H9 (cell line): ENCODE results near the gene SLC34A2. TPM values are rescaled to one million over a fixed set of nuclear protein-coding genes. Genes with fewer than 3 reads are reported as not detected.

Source experiments
- DNase-seq: peaks from one replicate; pipeline ENCODE4 v3.0.0-alpha.2; 2017
- H2AFZ ChIP-seq: one replicate; pipeline ENCODE4 v1.6.1; 2013; ENCODE audit warnings: mild to moderate bottlenecking, low read length, control low read depth, moderate library complexity
- H2AK5ac ChIP-seq: 2 replicates; pipeline ENCODE4 v1.6.1; 2013; ENCODE audit warnings: low read length, control low read depth, mixed read lengths; ENCODE audit not compliant: insufficient read length
- H2BK120ac ChIP-seq: one replicate; pipeline ENCODE4 v1.6.1; 2013; ENCODE audit warnings: low read depth, mild to moderate bottlenecking, low read length, control low read depth, inconsistent platforms; ENCODE audit not compliant: poor library complexity, severe bottlenecking
- H2BK12ac ChIP-seq: 2 replicates; pipeline ENCODE4 v1.6.1; 2013; ENCODE audit warnings: low read length, control low read depth, mixed read lengths, low read depth; ENCODE audit not compliant: insufficient read length
- H2BK15ac ChIP-seq: 2 replicates; pipeline ENCODE4 v1.6.1; 2013; ENCODE audit warnings: low read depth, low read length, control low read depth
- H2BK20ac ChIP-seq: one replicate; pipeline ENCODE4 v1.6.1; 2013; ENCODE audit warnings: low read depth, mild to moderate bottlenecking, low read length, control low read depth, inconsistent platforms; ENCODE audit not compliant: poor library complexity, severe bottlenecking
- H2BK5ac ChIP-seq: 2 replicates; pipeline ENCODE4 v1.6.1; 2013; ENCODE audit warnings: low read length, control low read depth, mixed read lengths; ENCODE audit not compliant: insufficient read length
- H3K14ac ChIP-seq: 2 replicates; pipeline ENCODE4 v1.6.1; 2013; ENCODE audit warnings: low read length, control low read depth; ENCODE audit not compliant: insufficient read depth
- H3K18ac ChIP-seq: 2 replicates; pipeline ENCODE4 v1.6.1; 2013; ENCODE audit warnings: low read depth, mild to moderate bottlenecking, mixed read lengths, low read length, control low read depth; ENCODE audit not compliant: insufficient read length
- H3K23ac ChIP-seq: 2 replicates; pipeline ENCODE4 v1.6.1; 2013; ENCODE audit warnings: low read length, control low read depth, mixed read lengths, low read depth; ENCODE audit not compliant: insufficient read length
- H3K23me2 ChIP-seq: 2 replicates; pipeline ENCODE4 v1.6.1; 2013; ENCODE audit warnings: low read depth, mild to moderate bottlenecking, mixed read lengths, low read length, control low read depth; ENCODE audit not compliant: insufficient read length, poor library complexity, severe bottlenecking
- H3K27ac ChIP-seq: 2 replicates; pipeline ENCODE4 v1.5.1; 2013; ENCODE audit warnings: low read length, control low read depth, mixed read lengths, low read depth; ENCODE audit not compliant: insufficient read length
- H3K27me3 ChIP-seq: 2 replicates; pipeline ENCODE4 v1.6.1; 2013; ENCODE audit warnings: low read length, control low read depth, inconsistent platforms; ENCODE audit not compliant: insufficient read depth
- H3K4ac ChIP-seq: 2 replicates; pipeline ENCODE4 v1.6.1; 2013; ENCODE audit warnings: low read depth, mild to moderate bottlenecking, control low read depth, inconsistent platforms, low read length, moderate library complexity
- H3K4me1 ChIP-seq: 2 replicates; pipeline ENCODE4 v1.6.1; 2013; ENCODE audit warnings: low read length, control low read depth, inconsistent platforms; ENCODE audit not compliant: insufficient read depth
- H3K4me2 ChIP-seq: 2 replicates; pipeline ENCODE4 v1.6.1; 2013; ENCODE audit warnings: low read length, control low read depth, mixed read lengths; ENCODE audit not compliant: insufficient read length, insufficient read depth
- H3K56ac ChIP-seq: 2 replicates; pipeline ENCODE4 v1.6.1; 2013; ENCODE audit warnings: low read depth, mild to moderate bottlenecking, mixed read lengths, low read length, control low read depth; ENCODE audit not compliant: insufficient read length
- H3K79me1 ChIP-seq: 2 replicates; pipeline ENCODE4 v1.6.1; 2013; ENCODE audit warnings: low read depth, mild to moderate bottlenecking, moderate library complexity, low read length, control low read depth, inconsistent platforms; ENCODE audit not compliant: insufficient read depth, poor library complexity, severe bottlenecking
- H3K79me2 ChIP-seq: 2 replicates; pipeline ENCODE4 v1.6.1; 2013; ENCODE audit warnings: low read length, control low read depth, inconsistent platforms; ENCODE audit not compliant: insufficient read depth
- H3K9ac ChIP-seq: 2 replicates; pipeline ENCODE4 v1.6.1; 2013; ENCODE audit warnings: low read length, control low read depth, mixed read lengths; ENCODE audit not compliant: insufficient read length; ENCODE audit errors: extremely low read depth
- H3K9me3 ChIP-seq: one replicate; pipeline ENCODE4 v1.6.1; 2013; ENCODE audit warnings: low read depth, low read length, inconsistent platforms; ENCODE audit not compliant: control insufficient read depth
- H3T11ph ChIP-seq: one replicate; pipeline ENCODE4 v1.6.1; 2013; ENCODE audit warnings: mild to moderate bottlenecking, low read length, control low read depth, inconsistent platforms
- H4K20me1 ChIP-seq: one replicate; pipeline ENCODE4 v1.6.1; 2013; ENCODE audit not compliant: control insufficient read depth, insufficient read length, insufficient read depth
- H4K5ac ChIP-seq: 2 replicates; pipeline ENCODE4 v1.6.1; 2013; ENCODE audit warnings: low read depth, mild to moderate bottlenecking, mixed read lengths, low read length, control low read depth; ENCODE audit not compliant: insufficient read length
- H4K8ac ChIP-seq: replicated peaks from 2 replicates; pipeline ENCODE4 v1.6.1; 2013; ENCODE audit warnings: low read length, control low read depth, mixed read lengths, low read depth; ENCODE audit not compliant: insufficient read length
- H4K91ac ChIP-seq: 2 replicates; pipeline ENCODE4 v1.6.1; 2013; ENCODE audit warnings: low read depth, mild to moderate bottlenecking, moderate library complexity, mixed read lengths, low read length, control low read depth; ENCODE audit not compliant: insufficient read length
- H3K27ac Mint-ChIP-seq, 3 experiments: 2 replicates in 2 of 3; 3 replicates in 1 of 3; pipeline ENCODE4 v1.8.0; 2020 to 2021; ENCODE audit warnings: mixed read lengths in 3 of 3, mild to moderate bottlenecking in 1 of 3, moderate library complexity in 1 of 3
- H3K27me3 Mint-ChIP-seq: 2 replicates; pipeline ENCODE4 v1.8.0; 2021; ENCODE audit warnings: low read depth, mild to moderate bottlenecking, moderate library complexity, mixed read lengths
- H3K36me3 Mint-ChIP-seq, 3 experiments: 2 replicates in 2 of 3; 3 replicates in 1 of 3; pipeline ENCODE4 v1.8.0; 2020 to 2021; ENCODE audit warnings: low read depth in 3 of 3, mixed read lengths in 3 of 3; ENCODE audit not compliant: insufficient read depth in 1 of 3
- H3K4me1 Mint-ChIP-seq, 2 experiments: 2 replicates each; pipeline ENCODE4 v1.8.0; 2020; ENCODE audit warnings: mixed read lengths in 2 of 2
- H3K4me3 Mint-ChIP-seq, 2 experiments: 2 replicates in 1 of 2; 3 replicates in 1 of 2; pipeline ENCODE4 v1.8.0; 2020 to 2021; ENCODE audit warnings: mild to moderate bottlenecking in 2 of 2, mixed read lengths in 2 of 2, moderate library complexity in 1 of 2
- H3K9me3 Mint-ChIP-seq, 2 experiments: 2 replicates in 1 of 2; 3 replicates in 1 of 2; pipeline ENCODE4 v1.8.0; 2020; ENCODE audit warnings: mild to moderate bottlenecking in 2 of 2, mixed read lengths in 2 of 2, moderate library complexity in 1 of 2
- WGBS: extraction: QIAGEN DNeasy Blood & Tissue Kit; methylation state at CpG from one replicate; pipeline ENCODE4 v1.1.7; 2013; ENCODE audit warnings: missing lambda C conversion rate, low lambda C conversion rate, mixed read lengths; ENCODE audit not compliant: insufficient read length; ENCODE audit errors: extremely low coverage; 5-methylcytosine and 5-hydroxymethylcytosine counted together
- total RNA-seq: library from RNA; stranded (reverse); gene quantifications from 2 replicates; pipeline ENCODE4 v1.2.1, GENCODE V29; 2021
- TF ChIP-seq, protein P1 (sequence below): fragments of 200-600 bp; sonication (generic); conservative IDR thresholded peaks from 3 replicates; pipeline ENCODE4 v1.8.0; 2021; ENCODE audit warnings: antibody characterized with exemption, mild to moderate bottlenecking

The SLC34A2 gene
- total RNA-seq, 1 experiment from 2014 or later = 0.57 TPM

DNA sequence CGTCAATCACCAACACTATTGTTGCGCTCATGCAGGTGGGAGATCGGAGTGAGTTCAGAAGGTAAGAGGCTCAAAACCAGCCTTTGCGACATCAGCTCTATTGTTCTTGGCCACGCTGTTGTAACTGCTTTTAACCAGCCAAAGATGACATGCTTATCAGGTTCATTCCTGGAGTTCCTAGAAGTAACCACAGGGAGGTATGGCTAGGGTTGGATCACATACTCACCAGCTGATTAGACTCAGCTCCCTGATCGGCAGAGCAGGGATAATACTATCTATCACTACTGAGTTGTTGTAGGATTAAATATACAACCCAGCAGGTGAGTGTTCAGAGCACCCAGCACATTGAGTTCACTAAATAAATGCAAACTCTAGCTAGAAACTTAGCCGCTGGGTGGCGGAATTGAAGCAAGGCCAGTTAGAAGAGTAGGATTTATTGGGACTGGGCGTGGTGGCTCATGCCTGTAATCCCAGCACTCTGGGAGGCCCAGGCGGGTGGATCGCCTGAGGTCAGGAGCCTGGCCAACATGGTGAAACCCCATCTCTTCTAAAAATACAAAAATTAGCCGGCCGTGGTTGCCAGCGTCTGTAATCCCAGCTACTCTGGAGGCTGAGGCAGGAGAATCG is 12.4 kb downstream of the SLC34A2 start:
- Mint-ChIP-seq H3K27me3 (no peaks in the 10 kb centered on the region; the same call in none of the 2 replicates), H3K4me1 (peaks cover 17 to 22% of the 10 kb centered on the region in 2 experiments), H3K27ac (no peak overlapping the region), H3K9me3 (no peaks in the 10 kb centered on the region), H3K4me3 (no peak overlapping the region), H3K36me3 (no peaks in the 10 kb centered on the region; a peak in 1 of 7 replicates)
- no peak overlapping the region for H2BK120ac ChIP-seq
- no peak overlapping the region for H2AK5ac ChIP-seq
- H2BK12ac ChIP-seq = no peak overlapping the region
- no peaks in the 10 kb centered on the region for H3K27me3 ChIP-seq
- no peak overlapping the region for H4K91ac ChIP-seq
- H3K9ac ChIP-seq = no peak overlapping the region
- no peak overlapping the region for H3K56ac ChIP-seq
- H3K9me3 ChIP-seq = no peaks in the 10 kb centered on the region
- no peak overlapping the region for H3K14ac ChIP-seq
- DNase-seq = peak; percentile 53
- H4K20me1 ChIP-seq = no peaks in the 10 kb centered on the region
- no peak overlapping the region for H2BK5ac ChIP-seq
- no peak overlapping the region for H3K4me2 ChIP-seq
- no peaks in the 10 kb centered on the region; the same call in 1 of the 2 replicates for H3K4me1 ChIP-seq
- H3K23me2 ChIP-seq = no peaks in the 10 kb centered on the region
- no peak overlapping the region for H2BK15ac ChIP-seq
- H4K5ac ChIP-seq = no peak overlapping the region
- no peak overlapping the region for H3K27ac ChIP-seq
- no CpG with 5 or more reads among the region's 15 CpGs for WGBS
- H3K18ac ChIP-seq = no peak overlapping the region
- no peak overlapping the region for H4K8ac ChIP-seq
- no peaks in the 10 kb centered on the region for H3K79me2 ChIP-seq
- H2BK20ac ChIP-seq = no peak overlapping the region
- TF ChIP-seq, protein P1, sequence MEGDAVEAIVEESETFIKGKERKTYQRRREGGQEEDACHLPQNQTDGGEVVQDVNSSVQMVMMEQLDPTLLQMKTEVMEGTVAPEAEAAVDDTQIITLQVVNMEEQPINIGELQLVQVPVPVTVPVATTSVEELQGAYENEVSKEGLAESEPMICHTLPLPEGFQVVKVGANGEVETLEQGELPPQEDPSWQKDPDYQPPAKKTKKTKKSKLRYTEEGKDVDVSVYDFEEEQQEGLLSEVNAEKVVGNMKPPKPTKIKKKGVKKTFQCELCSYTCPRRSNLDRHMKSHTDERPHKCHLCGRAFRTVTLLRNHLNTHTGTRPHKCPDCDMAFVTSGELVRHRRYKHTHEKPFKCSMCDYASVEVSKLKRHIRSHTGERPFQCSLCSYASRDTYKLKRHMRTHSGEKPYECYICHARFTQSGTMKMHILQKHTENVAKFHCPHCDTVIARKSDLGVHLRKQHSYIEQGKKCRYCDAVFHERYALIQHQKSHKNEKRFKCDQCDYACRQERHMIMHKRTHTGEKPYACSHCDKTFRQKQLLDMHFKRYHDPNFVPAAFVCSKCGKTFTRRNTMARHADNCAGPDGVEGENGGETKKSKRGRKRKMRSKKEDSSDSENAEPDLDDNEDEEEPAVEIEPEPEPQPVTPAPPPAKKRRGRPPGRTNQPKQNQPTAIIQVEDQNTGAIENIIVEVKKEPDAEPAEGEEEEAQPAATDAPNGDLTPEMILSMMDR = peak; percentile 40; the same call in 2 of the 3 replicates
- H3K79me1 ChIP-seq = no peaks in the 10 kb centered on the region
- H2AFZ ChIP-seq = no peak overlapping the region
- no peak overlapping the region for H3K23ac ChIP-seq
- no peak overlapping the region for H3T11ph ChIP-seq
- no peak overlapping the region for H3K4ac ChIP-seq
